ENCODE results near the gene NEAT1.
"Not testable (repeated sequence)": the region's sequence is repeated elsewhere in the genome, so short reads cannot be mapped to it uniquely, and the experiment has no call there.

NEAT1 gene

GRCh38 chr11:65456418-65456817 lies 33.8 kb downstream of the NEAT1 start:
- DNase-seq: no peak

GRCh38 chr11:65459552-65459951 lies 37.0 kb downstream of the NEAT1 start:
- no peak for DNase-seq

DNA sequence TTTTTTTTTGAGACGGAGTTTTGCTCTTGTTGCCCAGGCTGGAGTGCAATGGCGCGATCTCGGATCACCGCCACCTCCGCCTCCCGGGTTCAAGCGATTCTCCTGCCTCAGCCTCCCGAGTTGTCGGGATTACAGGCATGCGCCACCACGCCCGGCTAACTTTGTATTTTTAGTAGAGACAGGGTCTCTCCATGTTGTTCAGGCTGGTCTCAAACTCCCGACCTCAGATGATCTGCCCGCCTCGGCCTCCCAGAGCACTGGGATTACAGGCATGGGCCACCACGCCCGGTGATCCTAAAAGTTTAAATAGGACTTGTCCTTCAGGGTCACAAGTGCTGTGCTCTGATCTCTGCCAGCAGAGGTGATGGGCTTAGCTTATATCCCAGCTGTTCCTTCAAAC lies 42.9 kb downstream of the NEAT1 start:
- DNase-seq: not testable (repeated sequence)

DNA sequence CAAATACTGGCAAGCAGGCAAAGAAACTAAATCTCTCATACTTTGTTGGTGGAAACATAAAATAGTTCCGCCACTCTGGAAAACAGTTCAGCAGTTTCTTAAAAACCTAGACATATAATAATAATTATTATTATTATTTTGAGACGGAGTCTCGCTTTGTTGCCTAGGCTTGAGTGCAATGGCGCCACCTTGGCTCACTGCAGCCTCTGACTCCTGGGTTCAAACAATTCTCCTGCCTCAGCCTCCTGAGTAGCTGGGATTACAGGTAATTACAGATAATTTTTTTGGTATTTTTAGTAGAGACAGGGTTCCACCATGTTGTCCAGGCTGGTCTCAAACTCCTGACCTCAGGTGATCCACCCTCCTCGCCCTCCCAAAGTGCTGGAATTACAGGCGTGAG lies 44.7 kb downstream of the NEAT1 start:
- not testable (repeated sequence) for DNase-seq

- peak; percentile 47 for DNase-seq
These were observed 46.3 kb downstream of the NEAT1 start for GRCh38 chr11:65468874-65469333.

- DNase-seq: no peak
These were observed 47.9 kb downstream of the NEAT1 start for GRCh38 chr11:65470433-65471049.

DNA sequence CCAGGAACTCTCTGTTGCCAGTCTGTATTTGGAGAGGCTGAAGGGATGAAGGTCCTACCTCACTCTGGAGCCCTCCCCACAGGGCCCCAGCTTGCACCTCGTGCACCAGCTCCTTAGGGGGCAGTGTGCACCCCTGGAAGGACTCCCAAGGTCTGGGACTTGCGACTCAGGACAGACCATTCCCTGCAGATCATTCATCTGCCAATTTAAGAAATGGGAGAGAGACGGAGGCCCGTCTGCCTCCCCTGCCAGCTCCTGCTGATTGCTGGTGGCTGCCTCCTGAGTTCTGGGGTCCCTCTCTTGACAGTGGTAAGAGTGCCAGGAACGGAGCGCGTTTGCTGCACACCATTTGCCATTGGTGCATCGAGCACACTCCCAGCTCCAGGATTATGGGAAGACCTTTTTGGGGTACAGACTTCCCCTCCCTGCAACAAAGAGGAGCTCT lies 48.9 kb downstream of the NEAT1 start:
- DNase-seq: no peak

- DNase-seq: not testable (repeated sequence)
These were observed 50.1 kb downstream of the NEAT1 start for GRCh38 chr11:65472588-65473277.

GRCh38 chr11:65473278-65473860 lies 50.8 kb downstream of the NEAT1 start:
- no peak for DNase-seq

DNA sequence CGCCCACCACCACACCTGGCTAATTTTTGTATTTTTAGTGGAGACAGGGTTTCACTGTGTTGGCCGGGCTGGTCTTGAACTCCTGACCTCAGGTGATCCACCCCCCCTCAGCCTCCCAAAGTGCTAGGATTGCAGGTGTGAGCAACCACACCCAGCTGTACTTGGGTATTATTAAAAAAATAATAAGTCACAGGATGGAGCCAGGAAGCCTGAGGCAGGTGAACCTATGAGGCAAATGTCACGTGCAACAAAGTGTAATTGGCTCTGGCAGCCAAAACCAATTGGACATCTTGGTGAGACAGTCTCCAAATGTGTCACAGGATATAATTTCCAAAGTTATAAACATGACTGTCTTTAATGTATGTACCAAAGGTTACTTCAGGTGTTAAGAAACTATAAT lies 52.3 kb downstream of the NEAT1 start:
- no peak for DNase-seq

DNA sequence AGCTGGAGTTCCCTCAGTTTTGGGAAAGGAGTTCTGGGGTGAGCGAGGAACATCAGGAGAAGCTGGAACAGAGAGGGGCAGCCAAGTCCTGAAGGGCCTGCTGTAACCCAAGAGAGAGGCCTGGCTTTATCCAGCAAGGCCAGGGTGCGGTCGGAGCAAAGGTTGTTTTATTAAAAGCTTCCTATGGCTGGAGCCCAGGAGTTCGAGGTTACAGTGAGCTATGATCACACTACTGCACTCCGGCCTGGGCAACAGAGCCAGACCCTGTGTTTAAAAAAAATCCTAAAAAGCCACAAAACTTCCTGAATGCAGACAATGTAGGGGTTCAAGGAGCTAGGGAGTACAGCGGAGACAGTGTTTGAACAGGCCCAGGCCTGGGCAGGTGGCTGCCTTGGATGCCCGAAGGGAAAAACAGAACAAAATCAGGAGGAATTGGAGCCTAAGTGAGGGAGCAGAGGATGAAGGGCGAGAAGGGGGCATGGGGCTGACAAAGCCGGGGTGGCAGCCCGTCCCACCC lies 54.1 kb downstream of the NEAT1 start:
- no peak for DNase-seq

- DNase-seq: peak; percentile 88
These were observed 54.8 kb downstream of the NEAT1 start for GRCh38 chr11:65477149-65477965.

DNA sequence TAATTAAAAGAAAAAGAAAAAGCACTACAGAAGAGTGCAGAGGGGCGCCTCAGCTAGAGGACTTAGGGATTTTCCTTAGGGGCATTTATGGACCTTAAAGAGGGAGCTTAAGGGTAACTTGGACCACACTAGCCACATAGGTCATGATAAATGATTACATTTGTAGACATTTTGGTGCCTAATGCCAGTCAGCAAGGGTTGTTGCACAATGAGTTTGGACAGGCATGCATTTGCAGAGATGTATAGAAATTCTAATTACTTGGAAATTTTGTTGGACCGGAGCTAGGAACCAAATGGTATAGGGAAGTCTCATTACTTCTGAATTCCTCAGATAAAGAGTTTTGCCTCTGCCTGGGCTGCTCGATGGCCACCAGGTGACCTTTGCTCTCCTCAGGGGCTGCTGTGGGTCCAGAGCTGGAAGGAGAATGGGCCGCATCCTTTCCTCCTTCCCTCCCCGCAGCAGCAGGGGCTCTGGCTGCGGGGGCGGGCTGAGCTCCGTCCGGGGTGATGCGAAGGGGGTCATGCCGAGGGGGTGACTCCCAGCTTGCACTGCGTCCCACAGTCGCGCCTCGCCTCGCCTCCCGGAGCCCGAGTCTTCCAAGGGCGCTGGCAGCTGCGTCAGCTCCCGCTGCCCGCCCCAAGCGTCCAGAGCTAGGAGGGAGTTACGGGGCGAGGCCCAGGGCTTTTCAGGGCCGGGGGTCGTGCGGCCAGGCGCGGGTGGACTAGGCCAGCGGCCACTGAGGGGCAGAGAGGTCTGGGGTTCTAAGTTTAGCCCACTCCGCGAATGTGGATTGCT lies 56.0 kb downstream of the NEAT1 start:
- DNase-seq: no peak

- DNase-seq: no peak
These were observed 56.9 kb downstream of the NEAT1 start for GRCh38 chr11:65479184-65480145.

DNA sequence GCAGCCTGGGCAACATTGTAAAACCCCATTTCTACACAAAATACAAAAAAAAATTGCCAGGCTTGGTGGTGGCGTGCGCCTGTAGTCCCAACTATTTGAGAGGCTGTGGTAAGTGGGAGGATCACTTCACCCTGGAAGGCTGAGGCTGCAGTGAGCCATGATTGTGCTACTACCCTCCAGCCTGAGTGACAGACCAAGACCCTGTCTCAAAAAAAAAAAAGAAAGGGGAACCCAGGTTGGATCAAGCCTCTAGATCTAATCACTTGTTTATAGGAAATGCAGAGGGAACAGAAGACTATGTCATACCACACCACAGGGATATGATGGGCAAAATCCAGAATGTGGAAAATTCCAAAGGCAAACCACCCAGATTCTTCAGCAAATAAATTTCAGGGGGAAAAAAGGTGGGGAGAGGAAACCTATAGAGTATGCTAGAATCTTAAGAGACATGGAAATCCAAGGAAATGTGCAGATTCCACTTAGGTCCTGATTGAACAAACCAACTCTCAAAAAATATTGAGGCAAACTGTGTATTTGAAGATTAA lies 59.8 kb downstream of the NEAT1 start:
- DNase-seq: no peak

GRCh38 chr11:65485920-65486219 lies 63.3 kb downstream of the NEAT1 start:
- no peak for DNase-seq

DNA sequence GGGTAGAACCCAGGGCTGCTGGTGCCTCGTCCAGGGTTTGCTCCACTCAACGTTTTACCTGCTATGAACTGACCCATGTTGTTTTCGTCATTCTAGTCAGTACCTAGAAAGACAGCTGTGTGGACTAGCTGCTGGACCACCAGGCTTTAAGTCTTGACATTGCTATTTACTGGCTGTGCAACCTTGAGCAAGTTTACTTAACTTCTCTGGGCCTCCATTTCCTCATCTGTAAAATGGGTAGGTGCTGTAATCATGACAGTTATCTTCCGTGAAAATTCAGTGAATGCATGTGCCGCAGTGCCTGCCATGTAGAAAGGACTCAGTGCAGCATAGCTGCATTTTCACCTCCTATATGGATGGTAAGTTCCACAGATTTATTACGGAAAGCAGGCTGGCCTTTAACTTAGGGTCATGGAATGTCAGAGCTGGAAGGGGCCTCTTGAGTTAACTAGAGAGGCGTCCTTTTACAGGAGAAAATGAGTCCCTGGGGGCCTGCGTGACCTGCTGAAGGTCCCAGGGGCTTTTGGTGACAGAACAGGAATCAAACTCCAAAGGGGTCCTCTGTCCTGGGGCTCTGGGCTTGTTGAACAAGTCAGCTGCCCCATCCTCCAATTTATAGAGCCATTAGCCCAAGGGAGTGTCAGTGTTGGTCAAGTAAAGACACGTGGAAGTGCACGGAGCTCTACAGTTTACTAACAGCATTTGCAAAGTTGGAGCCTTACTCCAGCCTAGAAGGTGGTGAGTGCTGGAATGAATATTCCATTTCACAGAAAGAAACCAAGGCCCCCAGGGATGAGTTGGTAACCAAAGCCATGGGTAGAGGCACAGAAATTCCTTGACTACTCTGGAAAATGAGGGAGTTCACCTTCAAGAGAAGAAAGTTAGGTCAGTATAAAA lies 64.2 kb downstream of the NEAT1 start:
- DNase-seq: no peak

DNA sequence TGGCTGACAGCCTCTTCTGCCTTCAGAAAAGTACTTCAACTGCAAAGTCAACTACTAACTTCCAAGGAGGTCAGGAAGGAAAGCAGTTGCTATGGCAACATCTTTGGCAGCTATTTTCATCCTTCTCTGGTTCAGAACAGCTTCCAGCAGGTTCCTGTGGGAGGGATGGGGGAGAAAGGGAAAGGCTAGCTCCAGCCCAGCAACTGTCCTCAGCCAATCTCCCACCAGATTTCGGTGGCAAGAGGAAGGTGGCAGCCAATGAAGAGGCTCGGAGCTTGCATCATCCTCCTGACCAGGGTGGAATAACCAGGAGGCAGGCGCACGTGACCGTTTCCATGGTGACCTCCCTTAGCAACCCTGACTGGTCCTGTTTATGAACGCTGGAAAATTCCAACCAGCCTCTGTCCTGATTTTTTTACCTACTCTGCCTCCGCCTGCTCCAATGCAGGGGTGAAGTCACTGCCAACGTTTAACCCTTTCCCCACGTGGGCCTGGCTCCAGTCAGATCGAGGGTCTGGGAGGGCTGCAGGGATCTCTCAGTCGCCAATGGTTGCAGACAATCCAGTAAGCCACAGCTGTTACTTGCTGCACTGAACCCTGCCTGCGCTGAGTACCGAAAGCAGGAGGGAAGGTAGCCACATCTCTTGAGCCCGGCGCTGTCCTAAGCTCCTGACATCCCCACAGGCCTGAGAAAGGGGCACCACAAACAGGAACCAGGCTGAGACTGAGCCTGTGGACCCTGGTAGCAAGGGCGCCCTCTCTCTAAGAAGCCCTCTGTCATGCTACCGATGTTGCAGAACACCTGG lies 65.1 kb downstream of the NEAT1 start:
- peak; percentile 98 for DNase-seq
